HFFc6 (cell line): Measurements from ENCODE around the gene GLRA1. TPM values are rescaled to one million over a fixed set of nuclear protein-coding genes. Genes with fewer than 3 reads are reported as not detected.
"Not testable (repeated sequence)": the region's sequence is repeated elsewhere in the genome, so short reads cannot be mapped to it uniquely, and the experiment has no call there.

Experiments
- DNase-seq: peaks from one replicate; pipeline ENCODE4 v3.0.0-alpha.2; 2018
- H3K27ac Mint-ChIP-seq: 2 replicates; pipeline ENCODE4 v1.8.0; 2020; ENCODE audit warnings: mild to moderate bottlenecking, mixed read lengths
- H3K27me3 Mint-ChIP-seq: 2 replicates; pipeline ENCODE4 v1.8.0; 2021; ENCODE audit warnings: mild to moderate bottlenecking, moderate library complexity, mixed read lengths; ENCODE audit not compliant: insufficient read depth
- H3K36me3 Mint-ChIP-seq: 2 replicates; pipeline ENCODE4 v1.8.0; 2021; ENCODE audit warnings: low read depth, mixed read lengths
- H3K4me1 Mint-ChIP-seq: 2 replicates; pipeline ENCODE4 v1.8.0; 2020; ENCODE audit warnings: low read depth, mixed read lengths
- H3K4me3 Mint-ChIP-seq: 2 replicates; pipeline ENCODE4 v1.8.0; 2020; ENCODE audit warnings: mild to moderate bottlenecking, moderate library complexity, mixed read lengths
- H3K9me3 Mint-ChIP-seq: 2 replicates; pipeline ENCODE4 v1.8.0; 2020; ENCODE audit warnings: mild to moderate bottlenecking, mixed read lengths
- CTCF ChIP-seq: fragments of 200-600 bp; sonication (generic); IDR thresholded peaks from 2 replicates; pipeline ENCODE4 v1.5.0; 2021; ENCODE audit warnings: antibody characterized with exemption, mild to moderate bottlenecking
- total RNA-seq, 6 experiments: library from RNA; stranded (reverse); fragmentation: NEBNext Ultra II Directional; extraction: Animal tissue kit (Norgen Biotek cat#: 25700); gene quantifications; 2 replicates in 1 of 6; 3 replicates in 5 of 6; pipeline ENCODE4 v1.2.3, GENCODE V29; 2021

Gene GLRA1
- total RNA-seq, 6 experiments from 2014 or later: not detected

- H3K27me3 Mint-ChIP-seq: peaks cover 1% of the 10 kb centered on the region; the same call in 1 of the 2 replicates
- no peaks in the 10 kb centered on the region for H3K4me1 Mint-ChIP-seq
- no peaks in the 10 kb centered on the region for H3K9me3 Mint-ChIP-seq
- H3K27ac Mint-ChIP-seq: no peak overlapping the region
- no peaks in the 10 kb centered on the region for H3K36me3 Mint-ChIP-seq
- no peak for TF ChIP-seq CTCF
- no peak for DNase-seq
- H3K4me3 Mint-ChIP-seq: no peak overlapping the region
Measured at GRCh38 chr5:151847871-151848270, 76.8 kb downstream of the GLRA1 start.

- no peaks in the 10 kb centered on the region for H3K9me3 Mint-ChIP-seq
- no peaks in the 10 kb centered on the region for H3K36me3 Mint-ChIP-seq
- H3K27me3 Mint-ChIP-seq: peaks cover 1% of the 10 kb centered on the region; the same call in 1 of the 2 replicates
- H3K4me3 Mint-ChIP-seq: no peak overlapping the region
- no peaks in the 10 kb centered on the region for H3K4me1 Mint-ChIP-seq
- H3K27ac Mint-ChIP-seq: no peak overlapping the region
- TF ChIP-seq CTCF: no peak
- no peak for DNase-seq
Measured at GRCh38 chr5:151846765-151847164, 77.9 kb downstream of the GLRA1 start.

DNA sequence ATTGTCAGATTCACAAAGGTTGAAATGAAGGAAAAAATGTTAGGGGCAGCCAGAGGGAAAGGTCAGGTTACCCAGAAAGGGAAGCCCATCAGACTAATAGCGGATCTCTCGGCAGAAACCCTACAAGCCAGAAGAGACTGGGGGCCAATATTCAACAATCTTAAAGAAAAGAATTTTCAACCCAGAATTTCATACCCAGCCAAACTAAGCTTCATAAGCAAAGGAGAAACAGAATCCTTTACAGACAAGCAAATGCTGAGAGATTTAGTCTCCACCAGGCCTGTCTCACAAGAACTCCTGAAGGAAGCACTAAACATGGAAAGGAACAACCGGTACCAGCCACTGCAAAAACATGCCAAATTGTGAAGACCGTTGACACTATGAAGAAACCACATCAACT lies 91.8 kb downstream of the GLRA1 start:
- H3K4me1 Mint-ChIP-seq, H3K4me3 Mint-ChIP-seq, H3K27me3 Mint-ChIP-seq, H3K27ac Mint-ChIP-seq, DNase-seq: not testable (repeated sequence)
- Mint-ChIP-seq H3K9me3 (peaks cover 77% of the 10 kb centered on the region), H3K36me3 (peaks cover 61% of the 10 kb centered on the region)

DNA sequence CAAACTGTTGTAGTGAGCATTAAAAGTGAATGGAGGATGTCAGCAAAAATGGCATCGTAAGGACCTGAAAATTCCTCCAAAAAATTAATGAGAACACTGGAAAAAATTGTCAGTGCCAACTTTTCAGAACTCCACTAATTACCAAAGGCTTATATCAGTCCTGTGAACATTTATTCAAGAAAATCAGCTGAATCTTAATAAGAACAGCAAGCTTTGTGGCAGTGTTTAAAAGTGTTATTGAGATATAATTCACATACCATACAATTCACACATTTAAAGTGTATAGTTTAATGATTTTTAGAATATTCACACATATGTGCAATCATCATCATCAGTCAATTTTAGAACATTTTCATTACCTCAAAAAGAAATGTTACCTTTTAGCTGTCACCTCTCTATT lies 95.3 kb downstream of the GLRA1 start:
- H3K27ac Mint-ChIP-seq: no peak overlapping the region
- TF ChIP-seq CTCF: no peak
- no peak for DNase-seq
- peaks cover 45% of the 10 kb centered on the region for H3K9me3 Mint-ChIP-seq
- H3K36me3 Mint-ChIP-seq: peaks cover 69% of the 10 kb centered on the region
- H3K4me3 Mint-ChIP-seq: no peak overlapping the region
- H3K4me1 Mint-ChIP-seq: no peaks in the 10 kb centered on the region
- H3K27me3 Mint-ChIP-seq: no peaks in the 10 kb centered on the region

- H3K27ac Mint-ChIP-seq: no peak overlapping the region
- peak; percentile 95 for TF ChIP-seq CTCF
- peaks cover 5% of the 10 kb centered on the region for H3K9me3 Mint-ChIP-seq
- H3K4me3 Mint-ChIP-seq: no peak overlapping the region
- H3K4me1 Mint-ChIP-seq: no peaks in the 10 kb centered on the region
- H3K27me3 Mint-ChIP-seq: no peaks in the 10 kb centered on the region; the same call in 1 of the 2 replicates
- DNase-seq: peak; percentile 52
- peaks cover 43% of the 10 kb centered on the region for H3K36me3 Mint-ChIP-seq
Measured at GRCh38 chr5:151825445-151825844, 99.2 kb downstream of the GLRA1 start.

- DNase-seq: no peak
- Mint-ChIP-seq H3K4me3 (no peak overlapping the region), H3K36me3 (peaks cover 14% of the 10 kb centered on the region), H3K4me1 (no peaks in the 10 kb centered on the region), H3K27me3 (no peaks in the 10 kb centered on the region; the same call in 1 of the 2 replicates), H3K9me3 (no peaks in the 10 kb centered on the region), H3K27ac (no peak overlapping the region)
- no peak for TF ChIP-seq CTCF
Measured at GRCh38 chr5:151822141-151822540, 102.5 kb downstream of the GLRA1 start.
